ENCODE measurements around the gene ARHGAP27.

ARHGAP27 gene

DNA sequence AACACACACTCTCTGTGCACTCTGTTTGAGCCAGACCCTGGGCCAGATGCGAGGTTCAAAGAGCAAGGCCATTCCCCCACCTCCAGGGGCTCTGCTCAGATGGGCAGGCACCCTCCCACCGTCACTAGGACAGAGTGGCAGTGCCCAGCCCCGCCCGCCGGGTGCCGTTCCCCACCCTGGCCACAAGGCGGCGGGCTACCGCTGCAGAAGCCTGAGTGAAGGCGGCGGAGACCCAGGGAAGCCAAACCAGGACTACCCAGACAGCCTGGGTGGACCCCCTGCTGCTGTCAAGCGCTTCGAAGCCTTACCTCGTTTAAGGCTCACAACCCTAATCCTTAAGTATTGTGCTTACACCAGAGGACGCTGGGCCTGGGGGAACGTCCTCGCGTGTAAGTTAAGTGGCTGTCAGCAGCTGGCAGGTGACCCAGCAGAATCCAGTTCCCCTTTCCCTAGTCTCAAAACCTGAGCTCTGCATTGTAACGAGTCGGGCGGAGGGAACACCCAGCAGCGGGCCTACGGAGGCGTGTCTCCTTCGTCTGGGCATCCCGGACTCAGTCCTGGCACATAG, 4.5 kb downstream of the ARHGAP27 start (continued):
- TF ChIP-seq ZFP30 (CRISPR knock-in tag; IDR thresholded peaks at IDR 0.05) (no peak), GLIS3 (CRISPR knock-in tag; IDR thresholded peaks at IDR 0.05) (no peak), ARNTL (CRISPR knock-in tag; IDR thresholded peaks at IDR 0.05; ENCODE audit: borderline replicate concordance, low read depth) (no peak), RARB (CRISPR knock-in tag; IDR thresholded peaks at IDR 0.05) (no peak), ESRRG (CRISPR knock-in tag; IDR thresholded peaks at IDR 0.05) (no peak), SNAI2 (CRISPR knock-in tag; IDR thresholded peaks at IDR 0.05) (no peak), ZNF8 (CRISPR knock-in tag; IDR thresholded peaks at IDR 0.05) (no peak)
- TF ChIP-seq, protein P1, sequence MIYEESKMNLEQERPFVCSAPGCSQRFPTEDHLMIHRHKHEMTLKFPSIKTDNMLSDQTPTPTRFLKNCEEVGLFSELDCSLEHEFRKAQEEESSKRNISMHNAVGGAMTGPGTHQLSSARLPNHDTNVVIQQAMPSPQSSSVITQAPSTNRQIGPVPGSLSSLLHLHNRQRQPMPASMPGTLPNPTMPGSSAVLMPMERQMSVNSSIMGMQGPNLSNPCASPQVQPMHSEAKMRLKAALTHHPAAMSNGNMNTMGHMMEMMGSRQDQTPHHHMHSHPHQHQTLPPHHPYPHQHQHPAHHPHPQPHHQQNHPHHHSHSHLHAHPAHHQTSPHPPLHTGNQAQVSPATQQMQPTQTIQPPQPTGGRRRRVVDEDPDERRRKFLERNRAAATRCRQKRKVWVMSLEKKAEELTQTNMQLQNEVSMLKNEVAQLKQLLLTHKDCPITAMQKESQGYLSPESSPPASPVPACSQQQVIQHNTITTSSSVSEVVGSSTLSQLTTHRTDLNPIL (CRISPR knock-in tag; IDR thresholded peaks at IDR 0.05; ENCODE audit: low read depth) = no peak

DNA sequence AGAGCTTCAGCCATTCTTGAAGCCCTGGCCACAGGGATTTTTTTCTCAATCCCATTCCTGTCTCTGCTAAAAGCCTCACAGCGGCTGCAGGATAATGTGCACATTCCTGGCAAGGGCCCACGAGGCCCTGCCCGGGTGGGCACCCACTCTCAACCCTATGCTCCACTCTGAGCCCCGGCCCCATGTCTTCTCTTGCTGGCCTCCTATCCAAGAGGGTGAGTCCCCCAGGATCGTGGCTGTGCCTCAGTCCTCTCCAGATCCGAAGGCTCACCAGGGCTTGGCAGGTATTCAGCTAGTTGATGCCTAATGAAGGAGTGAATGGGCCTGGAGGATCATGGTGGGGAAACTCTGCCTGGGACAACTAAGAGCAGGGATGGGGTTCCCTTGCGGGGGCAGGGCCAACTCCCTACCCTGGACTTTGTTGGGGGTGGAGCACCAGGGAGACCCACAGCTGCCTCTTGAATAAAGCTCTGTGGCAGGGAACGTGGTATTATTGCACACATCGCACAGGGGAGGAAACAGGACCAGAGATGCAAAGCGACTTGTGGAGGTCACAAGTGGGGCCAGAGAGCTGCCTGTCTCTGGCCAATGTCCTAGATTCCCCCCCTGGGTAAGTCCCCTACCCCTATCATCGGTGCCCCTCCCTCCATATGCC, 5.4 kb downstream of the ARHGAP27 start:
- ATAC-seq = no peak
- TF ChIP-seq ZNF565 (CRISPR knock-in tag; conservative IDR thresholded peaks at IDR 0.05; ENCODE audit: low read depth) (no peak), CSDC2 (CRISPR knock-in tag; IDR thresholded peaks at IDR 0.05) (no peak), ZC3H10 (CRISPR knock-in tag; IDR thresholded peaks at IDR 0.05) (no peak), OSR1 (CRISPR knock-in tag; IDR thresholded peaks at IDR 0.05) (no peak)
- TF ChIP-seq, protein P2, sequence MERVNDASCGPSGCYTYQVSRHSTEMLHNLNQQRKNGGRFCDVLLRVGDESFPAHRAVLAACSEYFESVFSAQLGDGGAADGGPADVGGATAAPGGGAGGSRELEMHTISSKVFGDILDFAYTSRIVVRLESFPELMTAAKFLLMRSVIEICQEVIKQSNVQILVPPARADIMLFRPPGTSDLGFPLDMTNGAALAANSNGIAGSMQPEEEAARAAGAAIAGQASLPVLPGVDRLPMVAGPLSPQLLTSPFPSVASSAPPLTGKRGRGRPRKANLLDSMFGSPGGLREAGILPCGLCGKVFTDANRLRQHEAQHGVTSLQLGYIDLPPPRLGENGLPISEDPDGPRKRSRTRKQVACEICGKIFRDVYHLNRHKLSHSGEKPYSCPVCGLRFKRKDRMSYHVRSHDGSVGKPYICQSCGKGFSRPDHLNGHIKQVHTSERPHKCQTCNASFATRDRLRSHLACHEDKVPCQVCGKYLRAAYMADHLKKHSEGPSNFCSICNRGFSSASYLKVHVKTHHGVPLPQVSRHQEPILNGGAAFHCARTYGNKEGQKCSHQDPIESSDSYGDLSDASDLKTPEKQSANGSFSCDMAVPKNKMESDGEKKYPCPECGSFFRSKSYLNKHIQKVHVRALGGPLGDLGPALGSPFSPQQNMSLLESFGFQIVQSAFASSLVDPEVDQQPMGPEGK (CRISPR knock-in tag; IDR thresholded peaks at IDR 0.05; ENCODE audit: borderline replicate concordance) = no peak

DNA sequence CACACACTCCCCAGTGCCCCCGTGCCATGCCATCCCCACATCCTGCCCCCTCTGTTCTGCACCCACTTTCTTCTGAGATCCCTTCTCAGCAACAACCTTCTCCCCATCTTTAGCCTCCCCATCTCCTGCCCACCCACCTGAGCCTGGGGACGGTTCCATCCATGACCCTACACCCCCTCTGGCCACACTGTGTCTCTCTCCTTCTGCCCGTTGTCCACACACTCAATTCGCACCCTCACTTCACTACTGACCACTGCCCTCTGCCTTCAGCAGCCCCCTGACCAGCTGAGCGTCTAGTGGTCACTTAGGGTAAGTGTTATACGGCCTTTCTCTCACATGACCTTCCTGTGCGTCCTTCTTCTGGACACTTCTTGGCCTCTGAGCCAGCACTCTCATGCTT, 6.1 kb downstream of the ARHGAP27 start:
- no peak for ATAC-seq

DNA sequence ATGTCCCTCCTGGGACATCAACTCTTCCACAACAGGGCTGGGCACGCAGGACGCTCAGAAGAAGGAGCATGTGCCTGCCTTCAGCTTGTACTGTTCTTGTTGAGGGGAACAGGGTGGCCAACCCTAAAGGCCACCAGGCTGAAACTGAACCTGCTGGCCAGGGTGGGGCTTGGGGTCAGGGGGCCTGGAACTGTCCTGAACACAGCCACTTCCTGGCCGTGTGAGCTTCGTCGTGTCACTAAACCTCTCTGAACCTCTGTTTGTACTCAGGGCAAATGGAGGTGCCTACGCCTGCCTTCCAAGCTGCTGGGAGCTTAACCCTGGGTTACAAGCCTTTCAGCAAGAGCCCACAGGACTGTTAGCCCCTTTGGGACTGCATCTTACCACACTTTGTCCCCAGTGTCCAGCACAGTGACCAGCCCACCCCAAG, 6.7 kb downstream of the ARHGAP27 start:
- no peak for TF ChIP-seq ESRRG (CRISPR knock-in tag; IDR thresholded peaks at IDR 0.05)
- no peak for TF ChIP-seq SNAI2 (CRISPR knock-in tag; IDR thresholded peaks at IDR 0.05)
- TF ChIP-seq, protein P3, sequence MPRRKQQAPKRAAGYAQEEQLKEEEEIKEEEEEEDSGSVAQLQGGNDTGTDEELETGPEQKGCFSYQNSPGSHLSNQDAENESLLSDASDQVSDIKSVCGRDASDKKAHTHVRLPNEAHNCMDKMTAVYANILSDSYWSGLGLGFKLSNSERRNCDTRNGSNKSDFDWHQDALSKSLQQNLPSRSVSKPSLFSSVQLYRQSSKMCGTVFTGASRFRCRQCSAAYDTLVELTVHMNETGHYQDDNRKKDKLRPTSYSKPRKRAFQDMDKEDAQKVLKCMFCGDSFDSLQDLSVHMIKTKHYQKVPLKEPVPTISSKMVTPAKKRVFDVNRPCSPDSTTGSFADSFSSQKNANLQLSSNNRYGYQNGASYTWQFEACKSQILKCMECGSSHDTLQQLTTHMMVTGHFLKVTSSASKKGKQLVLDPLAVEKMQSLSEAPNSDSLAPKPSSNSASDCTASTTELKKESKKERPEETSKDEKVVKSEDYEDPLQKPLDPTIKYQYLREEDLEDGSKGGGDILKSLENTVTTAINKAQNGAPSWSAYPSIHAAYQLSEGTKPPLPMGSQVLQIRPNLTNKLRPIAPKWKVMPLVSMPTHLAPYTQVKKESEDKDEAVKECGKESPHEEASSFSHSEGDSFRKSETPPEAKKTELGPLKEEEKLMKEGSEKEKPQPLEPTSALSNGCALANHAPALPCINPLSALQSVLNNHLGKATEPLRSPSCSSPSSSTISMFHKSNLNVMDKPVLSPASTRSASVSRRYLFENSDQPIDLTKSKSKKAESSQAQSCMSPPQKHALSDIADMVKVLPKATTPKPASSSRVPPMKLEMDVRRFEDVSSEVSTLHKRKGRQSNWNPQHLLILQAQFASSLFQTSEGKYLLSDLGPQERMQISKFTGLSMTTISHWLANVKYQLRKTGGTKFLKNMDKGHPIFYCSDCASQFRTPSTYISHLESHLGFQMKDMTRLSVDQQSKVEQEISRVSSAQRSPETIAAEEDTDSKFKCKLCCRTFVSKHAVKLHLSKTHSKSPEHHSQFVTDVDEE (CRISPR knock-in tag; IDR thresholded peaks at IDR 0.05) = no peak
- ATAC-seq = peak; percentile 4; the same call in 2 of the 3 replicates

More for the DNA sequence above, 6.1 kb downstream of the ARHGAP27 start:
- no peak for TF ChIP-seq ZNF8 (CRISPR knock-in tag; IDR thresholded peaks at IDR 0.05)
- no peak for TF ChIP-seq GLIS3 (CRISPR knock-in tag; IDR thresholded peaks at IDR 0.05)
- TF ChIP-seq, protein P1 (CRISPR knock-in tag; IDR thresholded peaks at IDR 0.05; ENCODE audit: low read depth) = no peak
- TF ChIP-seq ZFP30 (CRISPR knock-in tag; IDR thresholded peaks at IDR 0.05) = no peak
- TF ChIP-seq OSR1 (CRISPR knock-in tag; IDR thresholded peaks at IDR 0.05) = no peak

DNA sequence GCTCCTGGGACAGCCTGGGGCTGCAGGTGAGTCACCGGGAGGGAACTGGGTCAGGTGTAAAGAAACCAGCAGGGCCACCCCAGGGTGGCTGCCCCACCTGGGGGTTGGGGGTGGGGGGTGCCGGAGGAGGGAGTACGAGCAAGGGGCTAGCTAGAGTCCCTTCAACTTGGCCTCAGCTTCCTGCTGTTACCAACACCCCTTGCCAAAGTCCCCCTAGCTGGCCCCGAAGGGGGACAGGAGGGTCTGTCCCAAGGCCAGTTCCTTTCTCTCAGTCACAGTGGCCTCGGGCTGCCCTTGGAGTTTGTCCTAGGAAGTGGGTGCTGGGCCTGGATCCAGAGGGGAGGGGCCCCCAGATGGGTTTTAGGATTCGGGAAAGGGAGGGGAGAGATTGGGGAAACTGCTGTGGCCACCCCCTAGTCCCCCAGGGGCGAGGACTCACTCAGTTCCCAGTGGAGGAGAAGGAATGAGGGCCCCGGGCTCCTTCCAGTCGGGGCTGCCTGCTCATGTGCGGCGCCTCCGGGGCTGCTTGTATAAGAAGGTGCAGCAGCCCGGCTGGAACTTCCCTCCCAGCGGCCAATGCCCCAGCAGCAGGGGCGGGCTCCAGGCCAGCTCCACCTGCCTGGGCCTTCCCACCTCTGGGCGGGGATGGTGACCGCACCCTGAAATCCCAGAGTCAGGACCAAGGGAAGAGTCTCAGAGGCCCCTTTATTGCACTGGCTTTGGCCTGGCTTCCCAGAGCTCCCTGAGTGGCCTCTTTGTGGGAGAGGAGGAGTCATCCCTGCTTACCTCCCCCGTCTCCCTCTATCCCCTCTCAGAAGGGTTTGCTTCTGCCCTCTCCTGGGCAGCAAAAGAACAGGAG, 7.3 kb downstream of the ARHGAP27 start:
- ATAC-seq = peak; percentile 85
- TF ChIP-seq OSR1 (CRISPR knock-in tag; IDR thresholded peaks at IDR 0.05) = no peak
- no peak for TF ChIP-seq ISL1 (CRISPR knock-in tag; IDR thresholded peaks at IDR 0.05)
- TF ChIP-seq ZNF70 (CRISPR knock-in tag; IDR thresholded peaks at IDR 0.05) = no peak
- TF ChIP-seq, protein P4, sequence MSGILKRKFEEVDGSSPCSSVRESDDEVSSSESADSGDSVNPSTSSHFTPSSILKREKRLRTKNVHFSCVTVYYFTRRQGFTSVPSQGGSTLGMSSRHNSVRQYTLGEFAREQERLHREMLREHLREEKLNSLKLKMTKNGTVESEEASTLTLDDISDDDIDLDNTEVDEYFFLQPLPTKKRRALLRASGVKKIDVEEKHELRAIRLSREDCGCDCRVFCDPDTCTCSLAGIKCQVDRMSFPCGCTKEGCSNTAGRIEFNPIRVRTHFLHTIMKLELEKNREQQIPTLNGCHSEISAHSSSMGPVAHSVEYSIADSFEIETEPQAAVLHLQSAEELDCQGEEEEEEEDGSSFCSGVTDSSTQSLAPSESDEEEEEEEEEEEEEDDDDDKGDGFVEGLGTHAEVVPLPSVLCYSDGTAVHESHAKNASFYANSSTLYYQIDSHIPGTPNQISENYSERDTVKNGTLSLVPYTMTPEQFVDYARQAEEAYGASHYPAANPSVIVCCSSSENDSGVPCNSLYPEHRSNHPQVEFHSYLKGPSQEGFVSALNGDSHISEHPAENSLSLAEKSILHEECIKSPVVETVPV (CRISPR knock-in tag; IDR thresholded peaks at IDR 0.05) = no peak
- TF ChIP-seq SNAI2 (CRISPR knock-in tag; IDR thresholded peaks at IDR 0.05) = no peak
- no peak for TF ChIP-seq BACH2 (CRISPR knock-in tag; IDR thresholded peaks at IDR 0.05; ENCODE audit: borderline replicate concordance)
- no peak for TF ChIP-seq PPARA (CRISPR knock-in tag; IDR thresholded peaks at IDR 0.05; ENCODE audit: borderline replicate concordance)
- no peak for TF ChIP-seq ESRRG (CRISPR knock-in tag; IDR thresholded peaks at IDR 0.05)
- no peak for TF ChIP-seq ZNF8 (CRISPR knock-in tag; IDR thresholded peaks at IDR 0.05)
- TF ChIP-seq, protein P3 (CRISPR knock-in tag; IDR thresholded peaks at IDR 0.05) = no peak
- no peak for TF ChIP-seq RARB (CRISPR knock-in tag; IDR thresholded peaks at IDR 0.05)
- no peak for TF ChIP-seq CSDC2 (CRISPR knock-in tag; IDR thresholded peaks at IDR 0.05)
- TF ChIP-seq GLIS3 (CRISPR knock-in tag; IDR thresholded peaks at IDR 0.05) = no peak
- no peak for TF ChIP-seq ZFP30 (CRISPR knock-in tag; IDR thresholded peaks at IDR 0.05)
